Mesendoderm (in vitro differentiated cells): ENCODE data around the gene S100A1.

ENCODE experiments used
- DNase-seq: peaks from one replicate; pipeline ENCODE4 v3.0.0; 2013
- H2AK5ac ChIP-seq: 2 replicates; pipeline ENCODE4 v1.6.1; 2013; ENCODE audit warnings: low read length, inconsistent platforms
- H2BK120ac ChIP-seq: 2 replicates; pipeline ENCODE4 v1.6.1; 2013; ENCODE audit warnings: low read depth, mild to moderate bottlenecking, low read length, moderate library complexity, mixed read lengths
- H2BK15ac ChIP-seq: replicated peaks from 2 replicates; pipeline ENCODE4 v1.6.1; 2013; ENCODE audit warnings: low read depth, mild to moderate bottlenecking, moderate library complexity
- H2BK5ac ChIP-seq: 2 replicates; pipeline ENCODE4 v1.6.1; 2013; ENCODE audit warnings: low read length, inconsistent platforms
- H3K18ac ChIP-seq: 2 replicates; pipeline ENCODE4 v1.6.1; 2013; ENCODE audit warnings: mild to moderate bottlenecking, low read length, mixed read lengths
- H3K23ac ChIP-seq: one replicate; pipeline ENCODE4 v1.6.1; 2013; ENCODE audit warnings: low read length
- H3K27ac ChIP-seq: 2 replicates; pipeline ENCODE4 v1.5.1; 2013; ENCODE audit warnings: low read depth, mild to moderate bottlenecking, inconsistent platforms, low read length, moderate library complexity
- H3K27me3 ChIP-seq: 2 replicates; pipeline ENCODE4 v1.6.1; 2013; ENCODE audit warnings: low read length, control low read depth, mild to moderate bottlenecking, inconsistent platforms; ENCODE audit not compliant: insufficient read depth, poor library complexity
- H3K36me3 ChIP-seq: 2 replicates; pipeline ENCODE4 v1.6.1; 2013; ENCODE audit warnings: low read length, inconsistent platforms; ENCODE audit not compliant: control insufficient read depth, insufficient read depth
- H3K4ac ChIP-seq: one replicate; pipeline ENCODE4 v1.6.1; 2013; ENCODE audit warnings: low read depth, mild to moderate bottlenecking, low read length, moderate library complexity
- H3K4me1 ChIP-seq: 2 replicates; pipeline ENCODE4 v1.6.1; 2013; ENCODE audit warnings: low read depth, low read length, inconsistent platforms; ENCODE audit not compliant: control insufficient read depth
- H3K4me2 ChIP-seq: 2 replicates; pipeline ENCODE4 v1.6.1; 2013; ENCODE audit warnings: low read length
- H3K4me3 ChIP-seq: 2 replicates; pipeline ENCODE4 v1.5.1; 2013; ENCODE audit warnings: mild to moderate bottlenecking, low read length
- H3K56ac ChIP-seq: one replicate; pipeline ENCODE4 v1.6.1; 2013; ENCODE audit warnings: low read length
- H3K79me1 ChIP-seq: 2 replicates; pipeline ENCODE4 v1.6.1; 2013; ENCODE audit warnings: low read length, inconsistent platforms
- H3K79me2 ChIP-seq: 2 replicates; pipeline ENCODE4 v1.6.1; 2013; ENCODE audit warnings: mild to moderate bottlenecking, low read length; ENCODE audit not compliant: control insufficient read depth, insufficient read depth
- H3K9ac ChIP-seq: 2 replicates; pipeline ENCODE4 v1.6.1; 2013; ENCODE audit warnings: low read length, inconsistent platforms
- H4K5ac ChIP-seq: one replicate; pipeline ENCODE4 v1.6.1; 2013; ENCODE audit warnings: low read length
- H4K8ac ChIP-seq: one replicate; pipeline ENCODE4 v1.6.1; 2013; ENCODE audit warnings: low read depth, mild to moderate bottlenecking, control low read depth, low read length, moderate library complexity
- WGBS: extraction: QIAGEN DNeasy Blood & Tissue Kit; methylation state at CpG from one replicate; pipeline ENCODE4 v1.1.7; 2013; ENCODE audit warnings: low lambda C conversion rate, missing lambda C conversion rate; ENCODE audit not compliant: insufficient coverage; ENCODE audit errors: extremely low coverage; 5-methylcytosine and 5-hydroxymethylcytosine counted together

The S100A1 gene

GRCh38 chr1:153659175-153659534, 30.9 kb downstream of the S100A1 start:
- Histone ChIP-seq H3K36me3 (peaks cover 10% of the 10 kb centered on the region), H3K4me2 (peak overlapping the region; percentile 98), H3K27me3 (no peaks in the 10 kb centered on the region), H2BK120ac (no peak overlapping the region), H3K4me1 (peaks cover 3% of the 10 kb centered on the region), H2AK5ac (no peak overlapping the region), H3K79me2 (peaks cover 4% of the 10 kb centered on the region), H3K56ac (peak overlapping the region; percentile 94), H3K4me3 (peak overlapping the region; percentile 91), H3K9ac (peak overlapping the region; percentile 88), H3K4ac (no peak overlapping the region), H3K27ac (no peak overlapping the region), H3K18ac (no peak overlapping the region), H4K5ac (no peak overlapping the region), H4K8ac (no peak overlapping the region), H3K23ac (no peak overlapping the region), H2BK15ac (no peak overlapping the region), H2BK5ac (no peak overlapping the region), H3K79me1 (peaks cover 4% of the 10 kb centered on the region)
- no CpG with 5 or more reads among the region's 8 CpGs for WGBS
- DNase-seq, result no peak

- Histone ChIP-seq H3K18ac (no peak overlapping the region), H3K79me2 (peaks cover 4% of the 10 kb centered on the region), H3K4ac (no peak overlapping the region), H3K4me3 (no peak overlapping the region), H3K4me2 (no peak overlapping the region), H2BK15ac (no peak overlapping the region), H3K23ac (no peak overlapping the region), H2BK120ac (no peak overlapping the region), H3K4me1 (peaks cover 3% of the 10 kb centered on the region), H2BK5ac (no peak overlapping the region), H3K27me3 (no peaks in the 10 kb centered on the region), H4K8ac (no peak overlapping the region), H3K79me1 (peaks cover 4% of the 10 kb centered on the region), H3K9ac (no peak overlapping the region), H3K36me3 (peaks cover 12% of the 10 kb centered on the region), H3K27ac (no peak overlapping the region), H2AK5ac (no peak overlapping the region), H3K56ac (no peak overlapping the region), H4K5ac (no peak overlapping the region)
- WGBS, result no CpG with 5 or more reads among the region's 9 CpGs
- no peak for DNase-seq
Measured at GRCh38 chr1:153659656-153660055, 31.4 kb downstream of the S100A1 start.

- no peak overlapping the region for H3K4me2 ChIP-seq
- no peaks in the 10 kb centered on the region for H3K27me3 ChIP-seq
- peaks cover 4% of the 10 kb centered on the region for H3K79me2 ChIP-seq
- no peak overlapping the region for H2BK5ac ChIP-seq
- peaks cover 3% of the 10 kb centered on the region for H3K4me1 ChIP-seq
- no peak overlapping the region for H3K4me3 ChIP-seq
- H3K18ac ChIP-seq, result no peak overlapping the region
- WGBS, result no CpG with 5 or more reads among the region's 9 CpGs
- no peak overlapping the region for H3K56ac ChIP-seq
- no peak overlapping the region for H4K5ac ChIP-seq
- no peak overlapping the region for H2AK5ac ChIP-seq
- peak; percentile 53 for DNase-seq
- no peak overlapping the region for H3K27ac ChIP-seq
- H4K8ac ChIP-seq, result no peak overlapping the region
- H3K4ac ChIP-seq, result no peak overlapping the region
- H3K36me3 ChIP-seq, result peaks cover 17% of the 10 kb centered on the region
- H2BK120ac ChIP-seq, result no peak overlapping the region
- no peak overlapping the region for H3K9ac ChIP-seq
- peaks cover 4% of the 10 kb centered on the region for H3K79me1 ChIP-seq
- H2BK15ac ChIP-seq, result no peak overlapping the region
- no peak overlapping the region for H3K23ac ChIP-seq
Measured at GRCh38 chr1:153661111-153661708, 33.0 kb downstream of the S100A1 start.

- no peak for DNase-seq
Measured at GRCh38 chr1:153662269-153662668, 34.0 kb downstream of the S100A1 start.

GRCh38 chr1:153663211-153663610, 35.0 kb downstream of the S100A1 start:
- no peak overlapping the region for H4K5ac ChIP-seq
- no CpG with 5 or more reads among the region's 5 CpGs for WGBS
- no peak for DNase-seq

More at GRCh38 chr1:153662269-153662668, 34.0 kb downstream of the S100A1 start:
- WGBS, result no CpG with 5 or more reads among the region's 2 CpGs
- peaks cover 5% of the 10 kb centered on the region for H3K79me2 ChIP-seq
- no peak overlapping the region for H4K8ac ChIP-seq
- no peak overlapping the region for H4K5ac ChIP-seq
- H3K9ac ChIP-seq, result no peak overlapping the region
- no peak overlapping the region for H3K27ac ChIP-seq
- no peak overlapping the region for H3K23ac ChIP-seq
- H3K4me2 ChIP-seq, result no peak overlapping the region
- H3K4ac ChIP-seq, result no peak overlapping the region
- H3K27me3 ChIP-seq, result no peaks in the 10 kb centered on the region
- H3K18ac ChIP-seq, result no peak overlapping the region
- peaks cover 6% of the 10 kb centered on the region for H3K79me1 ChIP-seq
- H3K4me1 ChIP-seq, result peaks cover 3% of the 10 kb centered on the region
- H2AK5ac ChIP-seq, result no peak overlapping the region
- no peak overlapping the region for H3K56ac ChIP-seq
- no peak overlapping the region for H3K4me3 ChIP-seq
- H2BK120ac ChIP-seq, result no peak overlapping the region
- peaks cover 20% of the 10 kb centered on the region for H3K36me3 ChIP-seq
- H2BK5ac ChIP-seq, result no peak overlapping the region
- H2BK15ac ChIP-seq, result no peak overlapping the region

GRCh38 chr1:153667439-153667838, 39.2 kb downstream of the S100A1 start:
- Histone ChIP-seq H3K4me3 (no peak overlapping the region), H2BK5ac (no peak overlapping the region), H3K79me1 (peaks cover 8% of the 10 kb centered on the region), H3K4me2 (no peak overlapping the region), H3K9ac (no peak overlapping the region), H3K56ac (no peak overlapping the region), H4K8ac (no peak overlapping the region), H3K79me2 (peaks cover 28% of the 10 kb centered on the region), H3K4ac (no peak overlapping the region), H3K23ac (no peak overlapping the region), H3K27me3 (no peaks in the 10 kb centered on the region), H3K4me1 (no peaks in the 10 kb centered on the region), H3K27ac (no peak overlapping the region), H2BK120ac (no peak overlapping the region), H2BK15ac (no peak overlapping the region), H4K5ac (no peak overlapping the region), H3K18ac (no peak overlapping the region), H3K36me3 (peaks cover 22% of the 10 kb centered on the region), H2AK5ac (no peak overlapping the region)
- WGBS, result no CpG with 5 or more reads among the region's 4 CpGs
- DNase-seq, result no peak

More at GRCh38 chr1:153663211-153663610, 35.0 kb downstream of the S100A1 start:
- no peak overlapping the region for H3K4ac ChIP-seq
- H3K79me1 ChIP-seq, result peaks cover 8% of the 10 kb centered on the region
- H3K4me3 ChIP-seq, result no peak overlapping the region
- peaks cover 3% of the 10 kb centered on the region for H3K4me1 ChIP-seq
- H3K23ac ChIP-seq, result no peak overlapping the region
- H3K4me2 ChIP-seq, result no peak overlapping the region
- no peak overlapping the region for H3K27ac ChIP-seq
- no peak overlapping the region for H2BK5ac ChIP-seq
- H3K9ac ChIP-seq, result no peak overlapping the region
- H4K8ac ChIP-seq, result no peak overlapping the region
- H2BK120ac ChIP-seq, result no peak overlapping the region
- no peaks in the 10 kb centered on the region for H3K27me3 ChIP-seq
- H3K36me3 ChIP-seq, result peaks cover 24% of the 10 kb centered on the region
- H2AK5ac ChIP-seq, result no peak overlapping the region
- H3K56ac ChIP-seq, result no peak overlapping the region
- H3K79me2 ChIP-seq, result peaks cover 9% of the 10 kb centered on the region
- no peak overlapping the region for H2BK15ac ChIP-seq
- H3K18ac ChIP-seq, result no peak overlapping the region
